Measurements from ENCODE around the gene RBM10. TPM values are rescaled to one million over a fixed set of nuclear protein-coding genes. Genes with fewer than 3 reads are reported as not detected.

RBM10 gene, protein sequence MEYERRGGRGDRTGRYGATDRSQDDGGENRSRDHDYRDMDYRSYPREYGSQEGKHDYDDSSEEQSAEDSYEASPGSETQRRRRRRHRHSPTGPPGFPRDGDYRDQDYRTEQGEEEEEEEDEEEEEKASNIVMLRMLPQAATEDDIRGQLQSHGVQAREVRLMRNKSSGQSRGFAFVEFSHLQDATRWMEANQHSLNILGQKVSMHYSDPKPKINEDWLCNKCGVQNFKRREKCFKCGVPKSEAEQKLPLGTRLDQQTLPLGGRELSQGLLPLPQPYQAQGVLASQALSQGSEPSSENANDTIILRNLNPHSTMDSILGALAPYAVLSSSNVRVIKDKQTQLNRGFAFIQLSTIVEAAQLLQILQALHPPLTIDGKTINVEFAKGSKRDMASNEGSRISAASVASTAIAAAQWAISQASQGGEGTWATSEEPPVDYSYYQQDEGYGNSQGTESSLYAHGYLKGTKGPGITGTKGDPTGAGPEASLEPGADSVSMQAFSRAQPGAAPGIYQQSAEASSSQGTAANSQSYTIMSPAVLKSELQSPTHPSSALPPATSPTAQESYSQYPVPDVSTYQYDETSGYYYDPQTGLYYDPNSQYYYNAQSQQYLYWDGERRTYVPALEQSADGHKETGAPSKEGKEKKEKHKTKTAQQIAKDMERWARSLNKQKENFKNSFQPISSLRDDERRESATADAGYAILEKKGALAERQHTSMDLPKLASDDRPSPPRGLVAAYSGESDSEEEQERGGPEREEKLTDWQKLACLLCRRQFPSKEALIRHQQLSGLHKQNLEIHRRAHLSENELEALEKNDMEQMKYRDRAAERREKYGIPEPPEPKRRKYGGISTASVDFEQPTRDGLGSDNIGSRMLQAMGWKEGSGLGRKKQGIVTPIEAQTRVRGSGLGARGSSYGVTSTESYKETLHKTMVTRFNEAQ
- total RNA-seq (2021): 55.8 and 57.3 TPM in 2 replicates
- long read RNA-seq, transcript RBM10-203 (24 exons, 3,747 nt): major isoform, 26 of 270 reads
- long read RNA-seq, transcript RBM10-202 (23 exons, 3,108 nt): minor isoform, 11 of 270 reads
- long read RNA-seq, transcript RBM10-206 (23 exons, 3,105 nt): minor isoform, 20 of 270 reads
- long read RNA-seq, partial matches to known transcripts: 81 of 270 reads
- long read RNA-seq, other reads (novel, unspliced or antisense): 131 of 270 reads

DNA sequence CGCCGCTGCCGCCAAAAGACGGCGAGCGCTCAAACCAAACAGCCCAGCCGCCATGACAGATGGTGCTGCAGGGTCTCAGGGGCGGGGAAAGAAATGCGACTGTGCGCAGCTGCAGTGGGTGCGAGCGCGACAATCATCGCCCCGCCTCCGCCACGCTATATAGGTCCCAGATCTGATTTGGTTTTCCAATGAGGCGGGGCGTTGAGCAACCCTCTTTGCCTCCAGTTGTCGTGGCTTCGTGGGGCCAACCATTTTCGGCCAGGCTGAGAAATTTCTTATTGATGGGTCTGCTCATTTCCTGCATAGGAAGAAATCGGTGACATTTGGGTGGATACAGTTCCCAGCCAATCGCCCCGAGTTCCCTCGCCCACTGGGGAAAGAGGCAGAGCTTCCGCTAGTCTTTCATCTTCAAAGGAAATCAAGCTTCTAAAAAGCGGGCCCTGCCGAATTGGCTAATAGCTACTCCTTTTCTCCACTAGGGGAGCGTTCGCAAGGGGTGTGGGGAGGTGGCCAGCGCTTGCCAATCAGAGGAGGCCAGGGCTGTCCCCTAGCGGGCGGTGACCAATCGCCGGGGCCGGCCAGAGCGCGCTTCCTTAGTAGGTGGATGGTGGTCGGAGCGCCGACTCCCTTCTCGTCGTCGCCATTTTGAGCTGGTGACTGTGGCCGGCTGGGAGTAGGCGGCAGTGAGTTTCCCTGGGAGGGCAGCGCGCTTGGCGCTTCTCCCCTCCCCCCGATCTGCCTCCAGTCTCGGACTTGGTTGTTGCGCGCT lies at the start of gene RBM10, which contains the start of gene NDUFB11:
Gene RBM10 (plus strand): TSS at position 596 of the 769 bp plus-strand sequence. CDS start 2,261 bp downstream, outside the sequence.
Gene NDUFB11 (minus strand): TSS at position 77 of the 769 bp plus-strand sequence. CDS start 23 bp downstream, at position 54.
- Mint-ChIP-seq H3K27me3 (ENCODE audit: low read depth) (no peaks in the 10 kb centered on the region), H3K27ac (peak within 1 kb of the TSS; percentile 97 to 99 (median 97)), H3K9me3 (peaks cover 66 to 68% of the 10 kb centered on the region in 2 experiments), H3K4me3 (peak within 1 kb of the TSS; percentile 95 to 96), H3K36me3 (ENCODE audit: insufficient read depth in 1 of 3, low read depth in 3 of 3) (peaks cover 21 to 37% (median 27%) of the 10 kb centered on the region in 3 experiments; a peak in 6 of 7 replicates), H3K4me1 (peaks cover 10 to 11% of the 10 kb centered on the region in 2 experiments)
- no peak within 1 kb of the TSS for H3T11ph ChIP-seq (ENCODE audit: low read length)
- no CpG with 5 or more reads among the region's 54 CpGs for WGBS (ENCODE audit: extremely low coverage, insufficient read length, low lambda C conversion rate)
- peaks cover 26% of the 10 kb centered on the region for H3K79me2 ChIP-seq (ENCODE audit: insufficient read depth, low read length)
- peak within 1 kb of the TSS; percentile 51 for H3K27ac ChIP-seq (ENCODE audit: insufficient read length, low read depth, low read length)
- peak within 1 kb of the TSS; percentile 80 for H3K4me2 ChIP-seq (ENCODE audit: insufficient read depth, insufficient read length, low read length)
- peak within 1 kb of the TSS; percentile 75 for H3K18ac ChIP-seq (ENCODE audit: insufficient read length, low read depth, low read length)
- H4K8ac ChIP-seq (replicated peaks; ENCODE audit: insufficient read length, low read depth, low read length): no peak within 1 kb of the TSS
- H2BK5ac ChIP-seq (ENCODE audit: insufficient read length, low read length): peak within 1 kb of the TSS; percentile 58
- H2BK120ac ChIP-seq (ENCODE audit: low read depth, low read length, poor library complexity, severe bottlenecking): no peak within 1 kb of the TSS
- no peak within 1 kb of the TSS for H2BK12ac ChIP-seq (ENCODE audit: insufficient read length, low read depth, low read length)
- H3K23ac ChIP-seq (ENCODE audit: insufficient read length, low read depth, low read length): no peak within 1 kb of the TSS
- H3K14ac ChIP-seq (ENCODE audit: insufficient read depth, low read length): peak within 1 kb of the TSS; percentile 98
- H4K20me1 ChIP-seq (ENCODE audit: control insufficient read depth, insufficient read depth, insufficient read length): no peaks in the 10 kb centered on the region
- DNase-seq: peak; percentile 94
- H4K91ac ChIP-seq (ENCODE audit: insufficient read length, low read depth, low read length): no peak within 1 kb of the TSS
- no peak within 1 kb of the TSS for H3K56ac ChIP-seq (ENCODE audit: insufficient read length, low read depth, low read length)
- H4K5ac ChIP-seq (ENCODE audit: insufficient read length, low read depth, low read length): no peak within 1 kb of the TSS
- H3K9ac ChIP-seq (ENCODE audit: extremely low read depth, insufficient read length, low read length): peak within 1 kb of the TSS; percentile 92
- no peak within 1 kb of the TSS for H2BK20ac ChIP-seq (ENCODE audit: low read depth, low read length, poor library complexity, severe bottlenecking)
- H3K9me3 ChIP-seq (ENCODE audit: control insufficient read depth, low read depth, low read length): peaks cover 6% of the 10 kb centered on the region
- TF ChIP-seq, protein P1, sequence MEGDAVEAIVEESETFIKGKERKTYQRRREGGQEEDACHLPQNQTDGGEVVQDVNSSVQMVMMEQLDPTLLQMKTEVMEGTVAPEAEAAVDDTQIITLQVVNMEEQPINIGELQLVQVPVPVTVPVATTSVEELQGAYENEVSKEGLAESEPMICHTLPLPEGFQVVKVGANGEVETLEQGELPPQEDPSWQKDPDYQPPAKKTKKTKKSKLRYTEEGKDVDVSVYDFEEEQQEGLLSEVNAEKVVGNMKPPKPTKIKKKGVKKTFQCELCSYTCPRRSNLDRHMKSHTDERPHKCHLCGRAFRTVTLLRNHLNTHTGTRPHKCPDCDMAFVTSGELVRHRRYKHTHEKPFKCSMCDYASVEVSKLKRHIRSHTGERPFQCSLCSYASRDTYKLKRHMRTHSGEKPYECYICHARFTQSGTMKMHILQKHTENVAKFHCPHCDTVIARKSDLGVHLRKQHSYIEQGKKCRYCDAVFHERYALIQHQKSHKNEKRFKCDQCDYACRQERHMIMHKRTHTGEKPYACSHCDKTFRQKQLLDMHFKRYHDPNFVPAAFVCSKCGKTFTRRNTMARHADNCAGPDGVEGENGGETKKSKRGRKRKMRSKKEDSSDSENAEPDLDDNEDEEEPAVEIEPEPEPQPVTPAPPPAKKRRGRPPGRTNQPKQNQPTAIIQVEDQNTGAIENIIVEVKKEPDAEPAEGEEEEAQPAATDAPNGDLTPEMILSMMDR (conservative IDR thresholded peaks at IDR 0.05): peak; percentile 64
- no peak within 1 kb of the TSS for H2AK5ac ChIP-seq (ENCODE audit: insufficient read length, low read length)
- no peak within 1 kb of the TSS for H2AFZ ChIP-seq (ENCODE audit: low read length)
- no peak within 1 kb of the TSS for H3K4ac ChIP-seq (ENCODE audit: low read depth, low read length)
- peaks cover 8% of the 10 kb centered on the region for H3K23me2 ChIP-seq (ENCODE audit: insufficient read length, low read depth, low read length, poor library complexity, severe bottlenecking)
- H3K79me1 ChIP-seq (ENCODE audit: insufficient read depth, low read depth, low read length, poor library complexity, severe bottlenecking): no peaks in the 10 kb centered on the region
- H3K27me3 ChIP-seq (ENCODE audit: insufficient read depth, low read length): no peaks in the 10 kb centered on the region
- no peaks in the 10 kb centered on the region; the same call in 1 of the 2 replicates for H3K4me1 ChIP-seq (ENCODE audit: insufficient read depth, low read length)
- H2BK15ac ChIP-seq (ENCODE audit: low read depth, low read length): no peak within 1 kb of the TSS
